Gastrocnemius medialis (tissue), 4 donors: Measurements from ENCODE around the gene IFT80. TPM values are rescaled to one million over a fixed set of nuclear protein-coding genes. Genes with fewer than 3 reads are reported as not detected.
A peak's percentile ranks its signal among the peaks of the same experiment; 100 is the strongest.

ENCODE experiments used
- ATAC-seq, 2 donors: fragments of 150-250 bp; one replicate each; pipeline ENCODE4 v1.9.1; 2016
- DNase-seq, 2 donors: peaks; one replicate each; pipeline ENCODE4 v3.0.0-alpha.2; 2019
- H3K27ac ChIP-seq, 4 donors: fragments of 200-600 bp; sonication (generic); 1 replicate in 1 of 4; 2 replicates in 3 of 4; pipeline ENCODE4 v1.5.1; 2016 to 2018; ENCODE audit warnings: mild to moderate bottlenecking in 2 of 4, moderate library complexity in 1 of 4
- H3K27me3 ChIP-seq, 3 donors: fragments of 200-600 bp; sonication (generic) in 2 of 3; 1 replicate in 1 of 3; 2 replicates in 2 of 3; pipeline versions ENCODE4 v1.5.1 to v1.6.0; 2016 to 2019; ENCODE audit warnings: mild to moderate bottlenecking in 1 of 3, moderate library complexity in 1 of 3
- H3K36me3 ChIP-seq, 2 donors: fragments of 200-600 bp; sonication (generic) in 1 of 2; one replicate each; pipeline ENCODE4 v1.5.1; 2017 to 2018
- H3K4me1 ChIP-seq, 2 donors: fragments of 200-600 bp; sonication (generic) in 1 of 2; one replicate each; pipeline ENCODE4 v1.5.1; 2016 to 2017; ENCODE audit warnings: mild to moderate bottlenecking in 2 of 2
- H3K4me3 ChIP-seq, 4 donors: fragments of 200-600 bp; sonication (generic) in 3 of 4; 1 replicate in 1 of 4; 2 replicates in 3 of 4; pipeline ENCODE4 v1.5.1; 2016 to 2019; ENCODE audit warnings: mild to moderate bottlenecking in 2 of 4
- H3K9me3 ChIP-seq, 3 donors: fragments of 200-600 bp; sonication (generic) in 2 of 3; 1 replicate in 1 of 3; 2 replicates in 2 of 3; pipeline ENCODE4 v1.5.1; 2016 to 2019
- POLR2A ChIP-seq, 2 donors: fragments of 450-650 bp; IDR thresholded peaks; one replicate each; pipeline ENCODE4 v1.6.1; 2017; ENCODE audit warnings: antibody characterized with exemption in 2 of 2, mild to moderate bottlenecking in 2 of 2, moderate library complexity in 2 of 2
- in situ Hi-C, 4 donors: fragments of 200-750 bp; cut with MboI; loops; one replicate each; pipeline versions ENCODE4 v1.15.0 to v1.8.0; 2017; ENCODE audit warnings: low sequenced_read_pairs in 4 of 4
- intact Hi-C: fragments of 100-400 bp; cut with DNase I; formaldehyde crosslinking; loops from one replicate; pipeline ENCODE4 v1.15.1; 2023; ENCODE audit warnings: low total_unique reads
- total RNA-seq, 4 donors: library from RNA; depleted of rRNA; stranded (reverse); fragments of >200 nt; gene quantifications; one replicate each; pipeline versions ENCODE4 v1.1.0 to v1.2.3, GENCODE V29; 2016
- TF ChIP-seq, protein P1 (sequence below), 5 experiments: fragments of 450-650 bp in 3 of 5; fragments of 200-600 bp in 2 of 5; sonication (generic) in 2 of 5; IDR thresholded peaks in 4 of 5; conservative IDR thresholded peaks in 1 of 5; 1 replicate in 4 of 5; 2 replicates in 1 of 5; pipeline ENCODE4 v1.5.1; 2016 to 2019; ENCODE audit warnings: antibody characterized with exemption in 5 of 5, mild to moderate bottlenecking in 3 of 5, moderate library complexity in 3 of 5

The IFT80 gene
- total RNA-seq, 4 donors from 2014 or later, result 3.9 to 7.9 (median 6.0) TPM

DNA sequence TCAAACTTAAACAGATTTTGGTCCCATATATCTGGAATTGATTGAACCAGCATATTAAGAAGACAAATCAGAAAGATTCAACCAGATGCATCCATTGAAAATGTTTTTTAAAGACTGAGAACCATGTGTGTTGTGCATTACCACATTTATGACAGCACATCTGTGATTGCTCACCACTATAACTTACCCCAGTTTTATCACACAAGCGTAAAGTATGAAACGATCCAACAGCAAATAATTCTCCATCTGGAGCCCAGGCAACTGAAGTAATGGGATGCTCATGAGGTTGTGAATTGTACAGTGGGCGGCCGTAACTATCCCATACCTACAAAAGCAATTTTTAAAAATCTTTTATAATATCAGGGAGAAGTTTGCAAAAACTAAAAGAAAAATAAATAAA is 43.2 kb downstream of the IFT80 start:
- Histone ChIP-seq H3K36me3 (no peaks in the 10 kb centered on the region), H3K9me3 (no peaks in the 10 kb centered on the region), H3K4me1 (no peaks in the 10 kb centered on the region), H3K27me3 (no peaks in the 10 kb centered on the region), H3K27ac (no peak overlapping the region), H3K4me3 (no peak overlapping the region)
- in situ Hi-C loops, result no loop called here
- no peak for TF ChIP-seq POLR2A (IDR thresholded peaks at IDR 0.05)
- TF ChIP-seq, protein P1, sequence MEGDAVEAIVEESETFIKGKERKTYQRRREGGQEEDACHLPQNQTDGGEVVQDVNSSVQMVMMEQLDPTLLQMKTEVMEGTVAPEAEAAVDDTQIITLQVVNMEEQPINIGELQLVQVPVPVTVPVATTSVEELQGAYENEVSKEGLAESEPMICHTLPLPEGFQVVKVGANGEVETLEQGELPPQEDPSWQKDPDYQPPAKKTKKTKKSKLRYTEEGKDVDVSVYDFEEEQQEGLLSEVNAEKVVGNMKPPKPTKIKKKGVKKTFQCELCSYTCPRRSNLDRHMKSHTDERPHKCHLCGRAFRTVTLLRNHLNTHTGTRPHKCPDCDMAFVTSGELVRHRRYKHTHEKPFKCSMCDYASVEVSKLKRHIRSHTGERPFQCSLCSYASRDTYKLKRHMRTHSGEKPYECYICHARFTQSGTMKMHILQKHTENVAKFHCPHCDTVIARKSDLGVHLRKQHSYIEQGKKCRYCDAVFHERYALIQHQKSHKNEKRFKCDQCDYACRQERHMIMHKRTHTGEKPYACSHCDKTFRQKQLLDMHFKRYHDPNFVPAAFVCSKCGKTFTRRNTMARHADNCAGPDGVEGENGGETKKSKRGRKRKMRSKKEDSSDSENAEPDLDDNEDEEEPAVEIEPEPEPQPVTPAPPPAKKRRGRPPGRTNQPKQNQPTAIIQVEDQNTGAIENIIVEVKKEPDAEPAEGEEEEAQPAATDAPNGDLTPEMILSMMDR (IDR thresholded peaks at IDR 0.05 in 4 of 5, conservative IDR thresholded peaks at IDR 0.05 in 1 of 5), result no peak
- ATAC-seq (no peak), DNase-seq (no peak)
- intact Hi-C loops, result no loop called here

DNA sequence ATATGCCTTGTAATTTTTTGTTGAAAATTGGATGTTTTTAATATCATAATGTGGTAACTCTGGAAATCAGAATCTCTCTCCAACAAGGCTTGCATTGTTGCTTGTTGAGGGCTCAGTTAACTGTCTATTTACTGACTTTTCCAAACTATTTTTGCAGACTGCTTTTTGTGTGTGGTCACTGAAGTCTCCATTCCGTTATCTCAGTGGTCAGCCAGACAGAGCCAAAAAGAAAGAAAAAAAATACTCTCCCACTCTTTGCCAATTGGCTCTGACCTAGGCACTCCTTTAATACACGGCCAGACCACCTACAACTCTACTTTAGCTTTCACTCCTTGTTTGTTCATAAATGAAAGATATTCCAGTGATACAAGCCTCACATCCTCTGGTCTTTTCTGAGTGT is 52.5 kb downstream of the IFT80 start:
- in situ Hi-C loops, result loop anchor here in 2 of 4 donors (25.0 kb wide), 1 partner anchor 309 kb away; no protein-coding TSS in a partner anchor
- intact Hi-C loops, result no loop called here
- H3K36me3 ChIP-seq, result no peaks in the 10 kb centered on the region
- H3K27ac ChIP-seq, result no peak overlapping the region
- no peaks in the 10 kb centered on the region for H3K27me3 ChIP-seq
- no peak overlapping the region for H3K4me3 ChIP-seq
- ATAC-seq (no peak), DNase-seq (no peak)
- TF ChIP-seq POLR2A (IDR thresholded peaks at IDR 0.05), result no peak
- TF ChIP-seq, protein P1 (IDR thresholded peaks at IDR 0.05 in 4 of 5, conservative IDR thresholded peaks at IDR 0.05 in 1 of 5), result no peak
- no peaks in the 10 kb centered on the region for H3K9me3 ChIP-seq
- H3K4me1 ChIP-seq, result no peaks in the 10 kb centered on the region

DNA sequence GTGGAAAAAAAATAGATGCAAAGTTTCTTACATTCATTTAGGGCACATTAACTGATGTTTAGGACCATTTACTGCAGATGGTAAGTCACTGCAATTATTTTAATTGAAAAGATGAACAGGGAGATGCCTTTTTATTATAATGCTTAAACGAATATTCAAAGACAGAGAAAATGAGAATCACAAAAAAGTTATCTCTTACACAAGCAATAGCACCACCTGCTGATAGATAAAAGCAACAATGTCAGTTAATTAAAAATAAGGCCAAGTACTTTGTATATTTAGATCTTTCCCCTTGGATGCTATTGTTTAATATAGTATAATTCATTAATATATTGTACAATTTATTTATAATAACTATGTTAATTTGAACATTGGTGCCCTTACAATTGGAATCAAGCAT is 55.9 kb downstream of the IFT80 start:
- no peak for DNase-seq
- no peak overlapping the region for H3K27ac ChIP-seq
- no peak for TF ChIP-seq POLR2A (IDR thresholded peaks at IDR 0.05)
- TF ChIP-seq, protein P1 (IDR thresholded peaks at IDR 0.05 in 4 of 5, conservative IDR thresholded peaks at IDR 0.05 in 1 of 5), result peak in 2 of 5 experiments; percentile 25 to 36
- in situ Hi-C loops (loop anchor here in 2 of 4 donors (25.0 kb wide), 1 partner anchor 306 kb away; no protein-coding TSS in a partner anchor), intact Hi-C loops (loop anchor here (2.0 kb wide), 1 partner anchor 310 kb away; no protein-coding TSS in a partner anchor)
- no peak for ATAC-seq
- no peaks in the 10 kb centered on the region for H3K27me3 ChIP-seq
- H3K4me3 ChIP-seq, result no peak overlapping the region
- no peaks in the 10 kb centered on the region for H3K9me3 ChIP-seq
- H3K36me3 ChIP-seq, result no peaks in the 10 kb centered on the region
- H3K4me1 ChIP-seq, result no peaks in the 10 kb centered on the region

DNA sequence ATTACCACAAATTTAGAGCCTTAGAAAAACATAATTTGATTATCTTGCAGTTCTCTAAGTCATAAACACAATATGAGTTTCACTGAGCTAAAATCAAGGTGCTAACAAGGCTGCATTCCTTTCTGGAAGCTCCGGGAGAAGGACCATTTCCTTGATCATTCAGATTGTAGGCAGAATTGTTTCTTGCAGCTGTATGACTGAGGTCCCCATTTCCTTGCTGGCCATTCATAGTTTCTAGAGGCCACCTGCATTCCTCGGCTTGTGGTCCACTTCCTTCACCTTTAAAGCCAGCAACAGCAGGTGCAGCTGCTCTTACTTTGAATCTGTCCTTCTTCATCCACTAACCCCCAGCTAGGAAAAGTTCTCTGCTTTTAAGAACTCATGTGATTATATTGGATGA is 58.7 kb downstream of the IFT80 start:
- Histone ChIP-seq H3K4me1 (no peaks in the 10 kb centered on the region), H3K27ac (no peak overlapping the region), H3K9me3 (no peaks in the 10 kb centered on the region), H3K27me3 (no peaks in the 10 kb centered on the region), H3K4me3 (no peak overlapping the region), H3K36me3 (no peaks in the 10 kb centered on the region)
- in situ Hi-C loops (loop anchor here in 2 of 4 donors (25.0 kb wide), 1 partner anchor 303 kb away; no protein-coding TSS in a partner anchor), intact Hi-C loops (no loop called here)
- DNase-seq (no peak), ATAC-seq (no peak)
- TF ChIP-seq, protein P1 (IDR thresholded peaks at IDR 0.05 in 4 of 5, conservative IDR thresholded peaks at IDR 0.05 in 1 of 5), result no peak
- no peak for TF ChIP-seq POLR2A (IDR thresholded peaks at IDR 0.05)
